Measurements from ENCODE around the gene KRTAP10-3. TPM values are rescaled to one million over a fixed set of nuclear protein-coding genes. Genes with fewer than 3 reads are reported as not detected.

Gene KRTAP10-3
- total RNA-seq, 1 donor from 2014 or later, result not detected

GRCh38 chr21:44517175-44517899 is 41.3 kb downstream of the KRTAP10-3 start:
- no peak overlapping the region for H3K4me3 Mint-ChIP-seq
- H3K9me3 Mint-ChIP-seq, result no peaks in the 10 kb centered on the region
- no peak for DNase-seq (ENCODE audit: low read depth, low spot score)
- peak overlapping the region; percentile 83 for H3K27ac Mint-ChIP-seq (ENCODE audit: unreplicated experiment)
- no peaks in the 10 kb centered on the region for H3K4me1 Mint-ChIP-seq
- no peaks in the 10 kb centered on the region for H3K36me3 Mint-ChIP-seq (ENCODE audit: low read depth)
- H3K27me3 Mint-ChIP-seq (ENCODE audit: low read depth), result no peaks in the 10 kb centered on the region
- no peak for TF ChIP-seq CTCF (conservative IDR thresholded peaks at IDR 0.05)

DNA sequence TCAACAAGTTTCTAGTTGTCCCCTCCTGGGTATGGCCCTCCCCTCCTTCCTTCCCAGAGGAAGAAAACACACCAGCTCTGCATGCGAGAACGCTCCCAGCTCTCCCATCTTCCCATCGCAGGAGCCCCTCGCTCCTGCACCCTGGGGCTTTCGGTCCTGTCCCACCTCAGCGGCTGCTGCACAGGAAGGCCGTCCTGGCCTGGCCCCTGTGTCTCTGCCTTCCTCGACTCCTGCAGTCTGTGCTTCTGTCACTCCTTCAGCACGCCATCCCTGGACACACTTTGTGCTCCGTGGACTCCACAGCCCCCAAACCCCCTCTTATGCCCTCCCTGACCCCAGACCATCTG is 41.8 kb downstream of the KRTAP10-3 start:
- Mint-ChIP-seq H3K27me3 (ENCODE audit: low read depth) (no peaks in the 10 kb centered on the region), H3K27ac (ENCODE audit: unreplicated experiment) (peak overlapping the region; percentile 83), H3K36me3 (ENCODE audit: low read depth) (no peaks in the 10 kb centered on the region), H3K4me3 (no peak overlapping the region), H3K4me1 (no peaks in the 10 kb centered on the region), H3K9me3 (no peaks in the 10 kb centered on the region)
- TF ChIP-seq CTCF (conservative IDR thresholded peaks at IDR 0.05), result no peak
- no peak for DNase-seq (ENCODE audit: low read depth, low spot score)

DNA sequence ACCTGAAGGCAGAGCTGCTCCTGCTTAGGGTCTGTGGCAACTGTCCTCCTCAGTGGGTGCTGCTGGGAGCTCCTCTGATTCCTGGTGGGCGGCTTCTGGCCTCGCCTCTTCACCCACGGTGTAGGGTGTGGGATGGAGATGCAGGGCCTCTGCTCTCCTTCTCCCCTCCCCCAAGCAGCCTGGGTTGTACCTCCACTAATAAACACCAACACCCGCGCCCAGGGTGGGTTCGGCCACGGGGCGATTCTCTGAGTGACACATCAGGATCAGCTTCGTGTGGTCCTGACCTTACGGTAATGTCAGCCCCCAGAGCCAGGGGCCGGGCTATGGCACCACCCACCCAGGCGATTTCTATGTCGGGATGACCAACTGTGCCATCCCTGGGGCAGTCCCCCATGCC is 42.3 kb downstream of the KRTAP10-3 start:
- H3K9me3 Mint-ChIP-seq, result no peaks in the 10 kb centered on the region
- H3K4me1 Mint-ChIP-seq, result no peaks in the 10 kb centered on the region
- DNase-seq (ENCODE audit: low read depth, low spot score), result no peak
- H3K4me3 Mint-ChIP-seq, result no peak overlapping the region
- no peaks in the 10 kb centered on the region for H3K36me3 Mint-ChIP-seq (ENCODE audit: low read depth)
- H3K27ac Mint-ChIP-seq (ENCODE audit: unreplicated experiment), result peak overlapping the region; percentile 12
- H3K27me3 Mint-ChIP-seq (ENCODE audit: low read depth), result no peaks in the 10 kb centered on the region
- no peak for TF ChIP-seq CTCF (conservative IDR thresholded peaks at IDR 0.05)

- no peaks in the 10 kb centered on the region for H3K27me3 Mint-ChIP-seq (ENCODE audit: low read depth)
- DNase-seq (ENCODE audit: low read depth, low spot score), result no peak
- H3K4me1 Mint-ChIP-seq, result no peaks in the 10 kb centered on the region
- H3K4me3 Mint-ChIP-seq, result no peak overlapping the region
- no peak overlapping the region for H3K27ac Mint-ChIP-seq (ENCODE audit: unreplicated experiment)
- no peaks in the 10 kb centered on the region for H3K36me3 Mint-ChIP-seq (ENCODE audit: low read depth)
- H3K9me3 Mint-ChIP-seq, result no peaks in the 10 kb centered on the region
- no peak for TF ChIP-seq CTCF (conservative IDR thresholded peaks at IDR 0.05)
Measured at GRCh38 chr21:44515359-44516165, 43.0 kb downstream of the KRTAP10-3 start.

- Mint-ChIP-seq H3K27ac (ENCODE audit: unreplicated experiment) (no peak overlapping the region), H3K4me3 (no peak overlapping the region), H3K36me3 (ENCODE audit: low read depth) (no peaks in the 10 kb centered on the region), H3K27me3 (ENCODE audit: low read depth) (no peaks in the 10 kb centered on the region), H3K4me1 (no peaks in the 10 kb centered on the region), H3K9me3 (no peaks in the 10 kb centered on the region)
- no peak for DNase-seq (ENCODE audit: low read depth, low spot score)
- no peak for TF ChIP-seq CTCF (conservative IDR thresholded peaks at IDR 0.05)
Measured at GRCh38 chr21:44514746-44515358, 43.7 kb downstream of the KRTAP10-3 start.
